GM12892 (cell line): Measurements from ENCODE around the gene DPYSL4.

Experiments used
- POLR2A ChIP-seq: IDR thresholded peaks from 2 replicates; pipeline ENCODE4 v1.6.1; 2011; ENCODE audit warnings: low read depth, low read length, control low read depth
- POLR2AphosphoS5 ChIP-seq: IDR thresholded peaks from 2 replicates; pipeline ENCODE4 v1.6.1; 2011; ENCODE audit warnings: low read depth, low read length, control low read depth
- TAF1 ChIP-seq: IDR thresholded peaks from 2 replicates; pipeline ENCODE4 v1.6.1; 2011; ENCODE audit warnings: low read depth, mild to moderate bottlenecking, control low read depth, low read length, borderline replicate concordance

DNA sequence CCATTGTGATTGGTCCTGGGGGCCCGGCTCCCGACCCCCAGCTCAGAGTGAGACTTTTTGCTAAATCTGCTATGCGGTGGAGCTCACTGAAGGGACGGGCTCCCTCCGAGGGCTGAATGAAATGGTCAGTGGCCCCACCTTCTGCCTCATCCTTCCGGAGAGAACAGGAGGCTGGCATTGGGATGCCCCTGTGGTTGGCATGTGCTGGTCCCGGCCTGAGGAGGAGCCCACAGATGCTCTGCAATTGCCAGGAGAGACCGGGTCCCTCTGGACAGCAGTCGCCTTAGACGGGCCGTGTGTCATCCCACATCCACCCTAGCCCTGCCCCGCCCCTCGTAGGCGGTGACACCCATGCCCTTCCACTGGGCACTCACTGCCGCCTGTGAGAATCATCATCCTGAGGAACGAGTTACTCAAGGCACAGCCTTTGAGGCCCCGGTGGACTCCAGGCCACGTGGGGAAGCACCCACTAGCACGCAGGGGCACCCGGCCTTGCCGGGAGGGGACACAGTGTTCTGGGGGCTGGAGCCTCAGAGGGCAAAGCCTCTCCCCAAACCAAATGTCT, 21.2 kb upstream of the DPYSL4 start:
- TF ChIP-seq POLR2AphosphoS5 (no peak), POLR2A (no peak), TAF1 (no peak)
